A673 (cell line): Measurements from ENCODE around the gene ARHGAP1. TPM values are rescaled to one million over a fixed set of nuclear protein-coding genes. Genes with fewer than 3 reads are reported as not detected.

Experiments
- BruUV-seq: library from RNA; stranded (reverse); fragments of 400-500 nt; replicated peaks from 2 replicates; lab custom pipeline; 2021; lab: Mats Ljungman, UMichigan
- CTCF ChIA-PET: fragments of 300-600 bp; sonication (Branson Sonifier 250); formaldehyde crosslinking; loops from one replicate; lab custom pipeline; 2022; ENCODE audit warnings: antibody characterized with exemption; lab: Charles Lee
- POLR2A ChIA-PET: fragments of 300-600 bp; sonication (Branson Sonifier 250); formaldehyde crosslinking; loops from one replicate; lab custom pipeline; 2022; ENCODE audit warnings: antibody characterized with exemption; ENCODE audit not compliant: low non-redundant PET; lab: Charles Lee
- DNase-seq: peaks from one replicate; pipeline ENCODE4 v3.0.0-alpha.2; 2015; ENCODE audit warnings: low spot score
- H3K27ac ChIP-seq: fragments of 200-600 bp; sonication (generic); 2 replicates; pipeline ENCODE4 v1.5.1; 2016; ENCODE audit warnings: mixed run types, low read depth, mild to moderate bottlenecking, mixed read lengths, antibody characterized with exemption, low read length; ENCODE audit not compliant: poor library complexity, severe bottlenecking
- H3K27me3 ChIP-seq: fragments of 200-600 bp; sonication (generic); replicated peaks from 2 replicates; pipeline ENCODE4 v1.6.1; 2017; ENCODE audit warnings: mixed run types, low read depth, mild to moderate bottlenecking, mixed read lengths, antibody characterized with exemption, low read length; ENCODE audit not compliant: insufficient read depth, poor library complexity
- H3K36me3 ChIP-seq: fragments of 200-600 bp; sonication (generic); 2 replicates; pipeline ENCODE4 v1.6.1; 2016; ENCODE audit warnings: mixed run types, mild to moderate bottlenecking, mixed read lengths, antibody characterized with exemption, low read length; ENCODE audit not compliant: insufficient read depth, poor library complexity, severe bottlenecking
- H3K4me1 ChIP-seq: fragments of 200-600 bp; sonication (generic); 2 replicates; pipeline ENCODE4 v1.6.1; 2017; ENCODE audit warnings: mixed run types, mild to moderate bottlenecking, mixed read lengths, antibody characterized with exemption, low read length; ENCODE audit not compliant: insufficient read depth, poor library complexity, severe bottlenecking
- H3K4me3 ChIP-seq: fragments of 200-600 bp; sonication (generic); 2 replicates; pipeline ENCODE4 v1.5.1; 2016; ENCODE audit warnings: low read depth, mixed run types, mild to moderate bottlenecking, mixed read lengths, low read length; ENCODE audit not compliant: poor library complexity, severe bottlenecking
- H3K9me3 ChIP-seq: fragments of 200-600 bp; sonication (generic); 2 replicates; pipeline ENCODE4 v1.6.1; 2016; ENCODE audit warnings: mixed run types, low read depth, mild to moderate bottlenecking, mixed read lengths, antibody characterized with exemption, low read length; ENCODE audit not compliant: poor library complexity, severe bottlenecking
- EZH2 ChIP-seq: fragments of 200-600 bp; sonication (generic); IDR thresholded peaks from 2 replicates; pipeline ENCODE4 v1.6.1; 2017; ENCODE audit warnings: borderline replicate concordance, low read depth, mild to moderate bottlenecking, mixed read lengths, antibody characterized with exemption, low read length; ENCODE audit not compliant: poor library complexity, severe bottlenecking
- intact Hi-C: fragments of 100-400 bp; cut with micrococcal nuclease; formaldehyde crosslinking; loops from one replicate; pipeline ENCODE4 v1.10.0; 2022; ENCODE audit not compliant: unreplicated experiment
- total RNA-seq: library from RNA; stranded (reverse); gene quantifications from 2 replicates; pipeline ENCODE4 v1.2.3, GENCODE V29; 2021
- TF ChIP-seq, protein P1 (sequence below): fragments of 300-800, 200-600 bp; sonication (generic); conservative IDR thresholded peaks from 2 replicates; pipeline ENCODE4 v1.5.1; 2017; ENCODE audit warnings: low read depth, mild to moderate bottlenecking, antibody characterized with exemption, low read length, moderate library complexity, mixed read lengths

The ARHGAP1 gene
- total RNA-seq, 1 experiment from 2014 or later, result 89.3 TPM

- intact Hi-C loops, result no loop called here
- no peaks in the 10 kb centered on the region for H3K27me3 ChIP-seq
- H3K4me1 ChIP-seq, result no peaks in the 10 kb centered on the region
- no TSS peak for BruUV-seq
- no peaks in the 10 kb centered on the region for H3K9me3 ChIP-seq
- no peak for DNase-seq
- CTCF ChIA-PET, result no interaction called here
- POLR2A ChIA-PET, result no interaction called here
- H3K4me3 ChIP-seq, result no peak overlapping the region
- H3K27ac ChIP-seq, result no peak overlapping the region
- peaks cover 54% of the 10 kb centered on the region for H3K36me3 ChIP-seq
- TF ChIP-seq, protein P1, sequence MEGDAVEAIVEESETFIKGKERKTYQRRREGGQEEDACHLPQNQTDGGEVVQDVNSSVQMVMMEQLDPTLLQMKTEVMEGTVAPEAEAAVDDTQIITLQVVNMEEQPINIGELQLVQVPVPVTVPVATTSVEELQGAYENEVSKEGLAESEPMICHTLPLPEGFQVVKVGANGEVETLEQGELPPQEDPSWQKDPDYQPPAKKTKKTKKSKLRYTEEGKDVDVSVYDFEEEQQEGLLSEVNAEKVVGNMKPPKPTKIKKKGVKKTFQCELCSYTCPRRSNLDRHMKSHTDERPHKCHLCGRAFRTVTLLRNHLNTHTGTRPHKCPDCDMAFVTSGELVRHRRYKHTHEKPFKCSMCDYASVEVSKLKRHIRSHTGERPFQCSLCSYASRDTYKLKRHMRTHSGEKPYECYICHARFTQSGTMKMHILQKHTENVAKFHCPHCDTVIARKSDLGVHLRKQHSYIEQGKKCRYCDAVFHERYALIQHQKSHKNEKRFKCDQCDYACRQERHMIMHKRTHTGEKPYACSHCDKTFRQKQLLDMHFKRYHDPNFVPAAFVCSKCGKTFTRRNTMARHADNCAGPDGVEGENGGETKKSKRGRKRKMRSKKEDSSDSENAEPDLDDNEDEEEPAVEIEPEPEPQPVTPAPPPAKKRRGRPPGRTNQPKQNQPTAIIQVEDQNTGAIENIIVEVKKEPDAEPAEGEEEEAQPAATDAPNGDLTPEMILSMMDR, result no peak
- no peak for TF ChIP-seq EZH2
Observed at GRCh38 chr11:46658259-46658658, 42.2 kb downstream of the ARHGAP1 start.

DNA sequence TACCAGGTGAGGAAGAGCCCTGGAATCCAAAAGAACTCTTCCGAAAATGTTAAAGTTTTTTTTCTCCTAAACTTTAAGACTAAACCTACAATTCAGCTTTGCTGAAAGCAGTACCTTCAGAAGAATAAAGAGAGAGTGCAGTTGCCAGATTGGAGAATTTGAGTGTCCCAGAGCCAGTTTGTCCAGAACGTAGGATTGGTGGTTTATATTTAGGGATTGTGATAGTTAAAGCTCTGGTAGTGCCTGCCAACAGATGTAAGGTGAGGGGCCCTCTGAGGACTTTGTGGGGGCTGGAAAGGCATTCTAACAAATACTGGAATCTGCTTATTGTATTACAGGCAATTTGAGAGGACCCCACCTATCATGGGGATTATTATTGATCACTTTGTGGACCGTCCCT, 43.2 kb downstream of the ARHGAP1 start:
- no peak for TF ChIP-seq EZH2
- TF ChIP-seq, protein P1, result no peak
- Histone ChIP-seq H3K27ac (no peak overlapping the region), H3K4me3 (no peak overlapping the region), H3K27me3 (no peaks in the 10 kb centered on the region), H3K9me3 (no peaks in the 10 kb centered on the region), H3K4me1 (no peaks in the 10 kb centered on the region), H3K36me3 (peaks cover 58% of the 10 kb centered on the region)
- CTCF ChIA-PET, result no interaction called here
- POLR2A ChIA-PET, result no interaction called here
- no TSS peak for BruUV-seq
- DNase-seq, result no peak
- intact Hi-C loops, result no loop called here

DNA sequence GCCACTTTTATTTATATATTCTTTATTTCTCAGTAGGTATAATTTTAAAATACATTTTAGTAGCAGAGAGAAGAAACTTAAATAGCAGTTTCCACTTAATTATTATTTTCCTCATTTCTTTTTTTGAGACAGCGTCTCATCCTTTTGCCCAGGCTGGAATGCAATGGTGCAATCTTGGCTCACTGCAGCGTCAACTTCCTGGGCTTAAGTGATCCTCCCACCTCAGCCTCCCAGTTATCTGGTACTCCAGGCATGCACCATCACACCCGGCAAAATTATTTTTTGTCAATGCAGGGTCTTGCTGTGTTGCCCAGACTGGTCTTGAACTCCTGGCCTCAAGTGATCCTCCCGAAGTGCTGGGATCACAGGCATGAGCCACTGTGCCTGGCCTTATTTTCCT, 44.8 kb downstream of the ARHGAP1 start:
- CTCF ChIA-PET, result no interaction called here

More for the DNA sequence above, 44.8 kb downstream of the ARHGAP1 start:
- BruUV-seq, result no TSS peak
- Histone ChIP-seq H3K4me1 (no peaks in the 10 kb centered on the region), H3K27me3 (no peaks in the 10 kb centered on the region), H3K4me3 (no peak overlapping the region), H3K36me3 (peaks cover 70% of the 10 kb centered on the region), H3K9me3 (no peaks in the 10 kb centered on the region), H3K27ac (no peak overlapping the region)
- TF ChIP-seq EZH2, result no peak
- TF ChIP-seq, protein P1, result no peak
- intact Hi-C loops, result no loop called here
- POLR2A ChIA-PET, result no interaction called here
- DNase-seq, result no peak
